Retinal pigment epithelial cell (primary cell): Measurements from ENCODE around the gene SLC26A4.

Experiments
- DNase-seq: peaks from one replicate; pipeline ENCODE4 v3.0.0-alpha.2; 2010; ENCODE audit warnings: low read depth
- H3K4me3 ChIP-seq: 2 replicates; pipeline ENCODE4 v1.5.1; 2011; ENCODE audit warnings: mild to moderate bottlenecking, low read length, control low read depth, moderate library complexity
- CTCF ChIP-seq: conservative IDR thresholded peaks from 2 replicates; pipeline ENCODE4 v1.5.1; 2011; ENCODE audit warnings: low read depth, low read length, control low read depth, inconsistent platforms

SLC26A4 gene

GRCh38 chr7:107693396-107693795 is 32.8 kb downstream of the SLC26A4 start:
- no peak for TF ChIP-seq CTCF
- no peak overlapping the region for H3K4me3 ChIP-seq
- DNase-seq = no peak

- no peak overlapping the region for H3K4me3 ChIP-seq
- no peak for DNase-seq
- no peak for TF ChIP-seq CTCF
Measured at GRCh38 chr7:107694386-107694785, 33.8 kb downstream of the SLC26A4 start.

GRCh38 chr7:107696330-107696946 is 35.8 kb downstream of the SLC26A4 start:
- TF ChIP-seq CTCF = no peak
- H3K4me3 ChIP-seq = no peak overlapping the region
- no peak for DNase-seq

- H3K4me3 ChIP-seq = no peak overlapping the region
- no peak for TF ChIP-seq CTCF
- no peak for DNase-seq
Measured at GRCh38 chr7:107697321-107698049, 36.9 kb downstream of the SLC26A4 start.

GRCh38 chr7:107700570-107700969 is 39.9 kb downstream of the SLC26A4 start:
- no peak for TF ChIP-seq CTCF

GRCh38 chr7:107701191-107701590 is 40.6 kb downstream of the SLC26A4 start:
- DNase-seq = no peak
- H3K4me3 ChIP-seq = no peak overlapping the region
- no peak for TF ChIP-seq CTCF

More at GRCh38 chr7:107700570-107700969, 39.9 kb downstream of the SLC26A4 start:
- no peak for DNase-seq
- no peak overlapping the region for H3K4me3 ChIP-seq

GRCh38 chr7:107703219-107703618 is 42.6 kb downstream of the SLC26A4 start:
- DNase-seq = no peak
- no peak for TF ChIP-seq CTCF
- no peak overlapping the region for H3K4me3 ChIP-seq
